ENCODE data around the gene AP1S1.

The AP1S1 gene

DNA sequence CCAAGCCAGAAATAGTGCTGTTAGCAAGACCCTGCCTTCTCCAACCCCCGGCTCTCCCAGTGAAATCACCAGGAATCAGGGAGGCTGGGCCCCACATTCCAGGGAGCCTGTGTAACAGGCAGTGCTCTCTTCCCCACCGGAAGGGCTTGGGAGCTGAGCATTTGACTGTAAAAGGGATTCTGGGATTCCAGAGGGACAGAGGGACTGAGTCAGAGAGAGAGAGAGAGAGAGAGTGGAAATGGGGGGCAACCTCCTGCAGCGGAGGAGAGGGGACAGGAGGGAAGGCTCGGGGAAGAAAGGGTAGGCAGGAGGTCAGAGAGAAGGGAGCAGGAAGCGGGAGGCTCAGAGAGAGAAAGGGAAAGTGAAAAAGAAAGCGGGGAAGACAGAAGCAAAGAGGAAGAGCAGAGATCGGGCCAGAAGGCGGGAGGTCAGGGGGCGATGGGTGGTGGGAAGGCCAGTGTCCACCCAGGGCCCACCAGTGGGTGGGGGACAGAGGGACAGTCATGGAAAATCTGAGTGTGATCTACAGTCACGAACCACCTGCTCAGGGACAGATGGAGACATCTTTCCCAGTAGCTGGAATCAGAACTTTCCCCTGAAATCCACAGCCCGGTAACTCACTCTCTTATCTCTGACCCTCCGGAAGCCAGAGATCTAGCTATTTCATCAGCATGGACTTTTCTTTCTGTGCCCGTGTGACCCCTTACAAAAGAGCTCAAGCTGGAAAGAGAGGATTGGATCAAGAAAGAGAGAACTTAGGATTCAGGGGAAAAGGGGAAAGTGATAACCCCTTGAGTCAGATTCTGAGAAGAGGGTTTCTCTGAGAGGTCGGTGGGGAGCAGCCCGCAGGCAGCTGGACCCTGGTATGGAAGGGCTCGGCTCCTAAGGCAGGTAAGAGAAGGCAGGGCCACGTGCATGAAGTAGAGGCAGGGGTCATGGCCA is 32.0 kb upstream of the AP1S1 start:
- TF ChIP-seq, protein P1, sequence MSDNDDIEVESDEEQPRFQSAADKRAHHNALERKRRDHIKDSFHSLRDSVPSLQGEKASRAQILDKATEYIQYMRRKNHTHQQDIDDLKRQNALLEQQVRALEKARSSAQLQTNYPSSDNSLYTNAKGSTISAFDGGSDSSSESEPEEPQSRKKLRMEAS (IDR thresholded peaks at IDR 0.05; ENCODE audit: low read depth, low read length): no peak
- TF ChIP-seq POLR2A (IDR thresholded peaks at IDR 0.05; ENCODE audit: extremely low read depth, insufficient read length) (no peak), MYC (IDR thresholded peaks at IDR 0.05; ENCODE audit: low read depth, low read length) (no peak)
- TF ChIP-seq, protein P2, sequence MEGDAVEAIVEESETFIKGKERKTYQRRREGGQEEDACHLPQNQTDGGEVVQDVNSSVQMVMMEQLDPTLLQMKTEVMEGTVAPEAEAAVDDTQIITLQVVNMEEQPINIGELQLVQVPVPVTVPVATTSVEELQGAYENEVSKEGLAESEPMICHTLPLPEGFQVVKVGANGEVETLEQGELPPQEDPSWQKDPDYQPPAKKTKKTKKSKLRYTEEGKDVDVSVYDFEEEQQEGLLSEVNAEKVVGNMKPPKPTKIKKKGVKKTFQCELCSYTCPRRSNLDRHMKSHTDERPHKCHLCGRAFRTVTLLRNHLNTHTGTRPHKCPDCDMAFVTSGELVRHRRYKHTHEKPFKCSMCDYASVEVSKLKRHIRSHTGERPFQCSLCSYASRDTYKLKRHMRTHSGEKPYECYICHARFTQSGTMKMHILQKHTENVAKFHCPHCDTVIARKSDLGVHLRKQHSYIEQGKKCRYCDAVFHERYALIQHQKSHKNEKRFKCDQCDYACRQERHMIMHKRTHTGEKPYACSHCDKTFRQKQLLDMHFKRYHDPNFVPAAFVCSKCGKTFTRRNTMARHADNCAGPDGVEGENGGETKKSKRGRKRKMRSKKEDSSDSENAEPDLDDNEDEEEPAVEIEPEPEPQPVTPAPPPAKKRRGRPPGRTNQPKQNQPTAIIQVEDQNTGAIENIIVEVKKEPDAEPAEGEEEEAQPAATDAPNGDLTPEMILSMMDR (IDR thresholded peaks at IDR 0.05; ENCODE audit: low read depth, low read length): no peak
- no peak for DNase-seq (ENCODE audit: low read depth)
- H3K4me3 ChIP-seq (ENCODE audit: low read depth, low read length): no peak overlapping the region

DNA sequence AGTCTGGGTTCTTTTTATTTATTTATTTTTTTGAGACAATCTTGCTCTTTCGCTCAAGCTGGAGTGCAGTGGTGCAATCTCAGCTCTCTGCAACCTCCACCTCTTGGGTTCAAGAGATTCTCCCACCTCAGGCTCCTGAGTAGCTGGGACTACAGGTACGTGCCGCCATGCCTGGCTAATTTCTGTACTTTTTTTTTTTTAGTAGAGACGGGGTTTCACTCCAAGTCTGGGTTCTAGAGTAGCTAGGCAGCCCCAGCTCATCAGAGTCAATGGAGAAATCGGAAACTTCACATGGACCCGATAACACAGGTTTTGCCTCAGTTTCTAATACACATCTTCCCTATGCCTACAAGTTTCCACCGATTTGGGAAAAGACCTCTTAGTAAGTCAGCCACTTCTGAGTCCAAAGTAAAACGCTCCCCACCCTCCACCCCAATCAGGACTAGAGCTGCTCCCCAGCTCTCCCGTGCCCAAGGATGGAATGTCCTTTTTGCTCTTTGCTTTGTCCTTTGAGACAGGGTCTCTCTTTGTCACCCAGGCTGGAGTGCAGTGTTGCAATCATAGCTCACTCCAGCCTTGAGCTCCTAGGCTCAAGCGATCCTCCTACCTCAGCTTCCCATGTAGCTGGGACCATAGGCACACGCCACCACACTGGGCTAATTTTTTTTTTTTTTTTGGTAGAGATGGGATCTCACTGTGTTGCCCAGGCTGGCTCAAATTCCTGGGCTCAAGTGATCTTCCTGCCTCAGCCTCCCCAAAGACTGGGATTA is 31.2 kb upstream of the AP1S1 start:
- TF ChIP-seq, protein P2 (IDR thresholded peaks at IDR 0.05; ENCODE audit: low read depth, low read length): no peak
- TF ChIP-seq MYC (IDR thresholded peaks at IDR 0.05; ENCODE audit: low read depth, low read length) (no peak), POLR2A (IDR thresholded peaks at IDR 0.05; ENCODE audit: extremely low read depth, insufficient read length) (no peak)
- TF ChIP-seq, protein P1 (IDR thresholded peaks at IDR 0.05; ENCODE audit: low read depth, low read length): no peak
- H3K4me3 ChIP-seq (ENCODE audit: low read depth, low read length): no peak overlapping the region
- DNase-seq (ENCODE audit: low read depth): no peak

DNA sequence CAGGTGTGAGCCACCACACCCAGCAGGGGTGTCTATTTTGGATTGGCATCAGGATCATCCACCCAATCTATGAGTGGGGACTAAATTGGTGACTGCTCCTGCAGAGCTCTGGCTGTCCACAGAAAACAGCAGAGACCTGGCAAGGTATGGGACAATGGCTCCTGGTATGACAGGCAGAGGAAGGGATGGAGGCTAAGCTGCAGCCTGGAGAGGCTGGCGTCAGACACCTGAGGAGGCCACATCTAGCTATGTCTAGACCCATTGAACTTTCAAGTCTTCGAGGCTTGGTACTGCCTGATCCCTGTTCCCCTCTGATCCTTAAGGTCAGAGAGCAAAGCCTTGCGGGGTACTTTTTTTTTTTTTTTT is 30.6 kb upstream of the AP1S1 start:
- TF ChIP-seq, protein P2 (IDR thresholded peaks at IDR 0.05; ENCODE audit: low read depth, low read length): no peak
- TF ChIP-seq POLR2A (IDR thresholded peaks at IDR 0.05; ENCODE audit: extremely low read depth, insufficient read length): no peak
- H3K4me3 ChIP-seq (ENCODE audit: low read depth, low read length): no peak overlapping the region
- DNase-seq (ENCODE audit: low read depth): no peak

DNA sequence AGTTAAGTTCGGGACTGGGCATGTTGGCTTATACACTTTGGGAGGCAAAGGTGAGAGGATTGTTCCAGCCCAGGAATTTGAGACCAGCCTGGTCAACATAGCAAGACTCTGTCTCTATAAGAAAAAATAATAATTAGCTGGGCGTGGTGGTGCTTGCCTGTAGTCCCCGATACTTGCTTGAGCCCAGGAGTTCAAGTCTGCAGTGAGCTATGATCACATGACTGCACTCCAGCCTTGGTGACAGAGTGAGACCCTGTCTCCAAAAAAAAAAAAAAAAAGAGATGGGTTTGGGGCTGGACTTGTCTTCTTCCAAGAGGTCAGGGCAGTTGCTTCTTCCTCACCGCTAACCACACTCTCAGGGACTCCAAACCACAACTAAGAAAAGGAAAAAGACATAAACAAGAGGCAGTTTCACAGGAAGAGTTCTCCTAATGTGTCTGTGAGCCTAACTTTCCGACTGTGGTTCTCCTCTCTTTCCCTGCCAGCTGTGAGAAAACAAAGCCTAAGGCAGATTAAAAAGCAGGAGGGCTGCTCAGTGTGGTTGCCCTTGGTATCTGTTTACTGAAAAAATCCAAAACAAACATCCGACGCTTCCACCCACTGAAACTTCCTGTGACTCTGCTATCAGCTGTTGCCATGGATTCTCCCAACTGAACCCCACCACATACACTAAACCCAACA is 29.8 kb upstream of the AP1S1 start:
- no peak for TF ChIP-seq MYC (IDR thresholded peaks at IDR 0.05; ENCODE audit: low read depth, low read length)
- TF ChIP-seq POLR2A (IDR thresholded peaks at IDR 0.05; ENCODE audit: extremely low read depth, insufficient read length): no peak
- TF ChIP-seq, protein P1 (IDR thresholded peaks at IDR 0.05; ENCODE audit: low read depth, low read length): no peak
- TF ChIP-seq, protein P2 (IDR thresholded peaks at IDR 0.05; ENCODE audit: low read depth, low read length): no peak
- H3K4me3 ChIP-seq (ENCODE audit: low read depth, low read length): no peak overlapping the region
- DNase-seq (ENCODE audit: low read depth): peak; percentile 89

DNA sequence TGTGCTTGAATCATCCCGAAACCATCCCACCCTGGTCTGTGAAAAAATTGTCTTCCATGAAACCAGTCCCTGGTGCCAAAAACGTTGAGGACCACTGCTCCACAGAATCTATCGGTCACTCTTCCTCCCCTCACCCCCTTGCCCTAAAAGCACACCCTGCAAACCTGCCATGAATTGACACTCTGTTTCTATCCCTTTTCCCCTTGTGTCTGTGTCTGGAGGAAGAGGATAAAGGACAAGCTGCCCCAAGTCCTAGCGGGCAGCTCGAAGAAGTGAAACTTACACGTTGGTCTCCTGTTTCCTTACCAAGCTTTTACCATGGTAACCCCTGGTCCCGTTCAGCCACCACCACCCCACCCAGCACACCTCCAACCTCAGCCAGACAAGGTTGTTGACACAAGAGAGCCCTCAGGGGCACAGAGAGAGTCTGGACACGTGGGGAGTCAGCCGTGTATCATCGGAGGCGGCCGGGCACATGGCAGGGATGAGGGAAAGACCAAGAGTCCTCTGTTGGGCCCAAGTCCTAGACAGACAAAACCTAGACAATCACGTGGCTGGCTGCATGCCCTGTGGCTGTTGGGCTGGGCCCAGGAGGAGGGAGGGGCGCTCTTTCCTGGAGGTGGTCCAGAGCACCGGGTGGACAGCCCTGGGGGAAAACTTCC is 28.2 kb upstream of the AP1S1 start:
- TF ChIP-seq, protein P1 (IDR thresholded peaks at IDR 0.05; ENCODE audit: low read depth, low read length): 0 out of 2 replicates have a peak, but pooled peaks have one; percentile 29
- TF ChIP-seq POLR2A (IDR thresholded peaks at IDR 0.05; ENCODE audit: extremely low read depth, insufficient read length): no peak
- TF ChIP-seq MYC (IDR thresholded peaks at IDR 0.05; ENCODE audit: low read depth, low read length): no peak
- peak; percentile 67 for DNase-seq (ENCODE audit: low read depth)
- no peak overlapping the region for H3K4me3 ChIP-seq (ENCODE audit: low read depth, low read length)

Measured in NB4 (cell line).